Erythroblast (primary cell): ENCODE data around the gene SNU13.
A peak's percentile ranks its signal among the peaks of the same experiment; 100 is the strongest.
"Not testable (repeated sequence)": the region's sequence is repeated elsewhere in the genome, so short reads cannot be mapped to it uniquely, and the experiment has no call there.

Experiments
- DNase-seq, 2 experiments: peaks; one replicate each; lab custom pipeline; 2025; lab: John Stamatoyannopoulos, UW
- GATA1 ChIP-seq: IDR thresholded peaks from 2 replicates; pipeline ENCODE4 v1.6.1; 2011; ENCODE audit warnings: low read depth, mild to moderate bottlenecking, control low read depth, low read length, moderate library complexity
- POLR2A ChIP-seq: IDR thresholded peaks from 2 replicates; pipeline ENCODE4 v1.6.1; 2011; ENCODE audit warnings: mild to moderate bottlenecking, low read length

Gene SNU13

DNA sequence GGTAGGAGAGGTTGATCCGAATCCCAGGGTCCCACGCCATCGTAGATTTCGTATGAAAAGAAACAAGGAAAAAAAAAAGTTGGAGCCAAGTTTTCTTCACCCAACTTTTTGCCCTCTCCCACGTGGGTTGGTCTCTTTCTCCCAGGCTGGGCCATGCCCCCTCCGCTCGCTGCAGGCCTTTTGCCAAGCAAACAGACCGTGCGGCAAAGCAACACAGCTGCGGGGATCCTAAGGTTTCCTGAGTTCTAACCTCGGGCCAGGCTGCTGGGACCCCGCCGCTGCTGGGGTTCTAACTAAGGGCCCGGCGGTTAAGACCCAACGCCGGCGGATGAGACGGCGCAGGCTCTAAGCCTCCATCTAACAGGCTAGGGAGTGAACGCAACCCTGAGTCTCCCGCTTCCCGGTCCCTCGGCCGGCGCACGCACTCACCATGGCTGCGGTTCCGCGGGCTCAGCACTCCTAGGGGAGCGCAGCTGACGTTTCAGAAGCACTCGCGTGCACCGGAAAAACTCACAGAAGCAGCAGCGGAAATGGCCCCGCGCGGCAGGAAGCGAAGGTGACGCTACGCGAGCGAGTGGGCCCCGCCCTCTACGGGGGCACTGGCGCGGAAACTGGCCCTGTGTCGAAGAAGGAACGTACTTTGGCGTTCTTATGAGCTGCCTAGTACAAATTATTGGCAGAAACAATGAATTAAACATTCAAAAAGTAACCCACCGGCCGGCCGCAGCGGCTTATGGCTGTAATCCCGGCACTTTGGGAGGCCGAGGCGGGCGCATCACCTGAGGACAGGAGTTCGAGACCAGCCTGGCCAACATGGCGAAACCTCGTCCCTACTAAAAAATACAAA lies at the start of gene SNU13:
Gene SNU13 (minus strand): TSS at position 503 of the 847 bp plus-strand sequence. CDS start 71 bp downstream, at position 432.
- DNase-seq: peak; percentile 93 to 94
- TF ChIP-seq POLR2A: peak; percentile 86
- no peak for TF ChIP-seq GATA1

DNA sequence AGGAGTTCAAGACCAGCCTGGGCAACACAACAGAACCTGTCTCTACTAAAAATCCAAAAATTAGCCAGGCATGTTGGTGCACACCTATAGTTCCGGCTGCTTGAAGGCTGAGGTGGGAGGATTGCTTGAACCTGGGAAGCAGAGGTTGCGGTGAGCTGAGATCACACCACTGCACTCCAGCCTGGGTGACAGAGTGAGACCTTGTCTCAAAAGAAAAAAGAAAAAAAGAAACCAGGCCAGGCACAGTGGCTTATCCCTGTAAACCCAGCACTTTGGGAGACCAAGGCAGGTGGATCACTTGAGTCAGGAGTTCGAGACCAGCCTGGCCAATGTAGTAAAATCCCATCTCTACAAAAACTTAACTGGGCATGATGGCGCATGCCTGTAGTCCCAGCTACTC lies 44.6 kb upstream of the SNU13 start:
- not testable (repeated sequence) for DNase-seq

DNA sequence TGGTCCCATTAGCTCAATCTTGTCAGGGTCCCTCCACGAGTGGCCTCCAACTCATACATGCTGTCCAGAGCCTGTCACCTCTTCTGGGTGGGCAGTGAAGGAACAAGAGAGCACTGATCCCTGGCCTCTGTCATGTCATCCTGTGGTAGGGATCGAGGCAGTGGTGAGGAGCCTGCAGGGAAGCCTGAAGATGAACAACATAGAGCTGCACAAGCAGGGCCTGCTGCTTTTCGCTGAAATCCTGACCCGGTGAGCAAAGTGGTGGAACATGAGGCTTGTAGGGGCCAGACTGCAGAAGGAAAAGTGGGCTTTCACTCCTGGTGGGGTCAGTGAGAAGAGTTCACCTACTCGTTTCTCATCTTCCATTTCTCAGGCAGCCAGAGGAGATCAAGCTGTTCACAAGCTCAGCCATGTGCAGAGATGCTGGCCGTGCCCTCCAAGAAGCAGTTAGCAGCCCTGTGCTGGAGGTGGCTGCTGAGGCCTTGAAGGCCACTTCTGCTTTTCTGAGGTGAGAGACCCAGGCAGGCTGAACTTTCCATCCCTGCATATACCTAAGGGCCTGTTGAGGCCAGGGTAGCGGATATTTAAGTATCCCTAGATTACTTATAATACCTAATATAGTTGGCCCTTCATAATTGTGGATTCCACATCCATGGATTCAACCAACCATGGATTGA lies 43.6 kb upstream of the SNU13 start:
- no peak for DNase-seq
- no peak for TF ChIP-seq POLR2A

DNA sequence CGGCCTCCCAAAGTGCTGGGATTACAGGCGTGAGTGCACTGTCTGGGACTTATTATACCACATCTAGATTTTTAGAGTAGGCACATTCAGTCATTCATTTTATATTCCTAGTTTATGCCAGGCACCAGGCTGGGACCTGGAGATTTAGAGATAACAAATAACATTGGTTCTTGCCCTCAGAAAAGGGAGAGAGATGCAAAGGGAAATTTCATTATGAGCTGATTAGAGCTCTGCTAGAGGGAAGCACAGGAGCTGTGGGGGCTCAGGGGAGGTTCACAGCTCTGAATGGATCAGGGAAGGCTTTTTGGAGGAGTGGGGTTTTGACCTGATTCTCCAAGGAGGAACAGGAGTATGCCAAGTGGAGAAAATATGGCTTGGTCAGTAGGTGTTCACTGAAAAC lies 42.9 kb upstream of the SNU13 start:
- TF ChIP-seq GATA1 (no peak), POLR2A (no peak)

DNA sequence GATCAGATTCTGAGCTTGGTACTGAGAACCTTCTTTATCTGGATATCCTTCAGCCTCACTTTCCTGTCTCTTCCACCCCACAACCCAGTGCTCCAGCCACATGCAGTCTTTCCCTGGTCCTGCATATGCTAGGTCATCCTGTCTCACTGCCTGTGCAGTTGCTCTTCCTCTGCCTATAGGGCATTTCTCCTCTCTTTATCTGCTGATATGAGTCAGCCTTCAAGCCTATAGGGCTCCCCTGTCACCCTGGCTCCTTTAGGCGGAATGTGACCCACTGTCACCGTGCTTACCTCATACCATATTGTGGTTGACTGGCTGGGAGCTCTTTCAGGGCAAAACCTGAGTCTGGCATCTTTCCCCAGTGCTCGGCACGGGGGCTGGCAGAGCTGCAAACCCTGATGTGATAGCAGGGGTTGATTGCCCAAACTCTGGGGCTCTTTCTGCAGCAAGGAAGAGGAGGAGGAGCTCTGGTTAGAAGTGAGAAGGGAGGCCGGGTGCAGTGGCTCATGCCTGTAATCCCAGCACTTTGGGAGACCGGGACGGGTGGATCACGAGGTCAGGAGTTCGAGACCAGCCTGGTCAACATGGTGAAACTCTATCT lies 36.9 kb upstream of the SNU13 start:
- TF ChIP-seq POLR2A (no peak), GATA1 (no peak)
- DNase-seq: peak; percentile 11 to 51

More for the DNA sequence above, 42.9 kb upstream of the SNU13 start:
- no peak for DNase-seq

DNA sequence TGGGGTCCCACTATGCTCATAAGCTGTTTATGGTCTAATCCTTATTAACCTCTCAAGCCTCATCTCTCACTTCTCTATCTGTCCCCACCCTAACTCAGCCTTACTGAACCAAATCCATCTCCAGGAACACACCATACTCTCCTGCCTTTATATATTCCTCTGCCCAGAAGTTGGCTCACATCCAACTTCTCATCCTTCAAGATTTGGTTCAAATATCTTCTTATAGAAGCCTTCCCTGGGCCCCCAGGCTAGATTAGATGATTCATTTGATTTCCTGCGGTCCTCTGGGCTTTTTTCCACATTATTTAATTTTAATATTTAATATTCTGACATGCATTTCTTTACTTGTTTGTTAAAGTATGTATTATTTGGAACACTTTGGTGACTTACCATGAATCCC lies 33.8 kb upstream of the SNU13 start:
- TF ChIP-seq GATA1: no peak
- DNase-seq: no peak

DNA sequence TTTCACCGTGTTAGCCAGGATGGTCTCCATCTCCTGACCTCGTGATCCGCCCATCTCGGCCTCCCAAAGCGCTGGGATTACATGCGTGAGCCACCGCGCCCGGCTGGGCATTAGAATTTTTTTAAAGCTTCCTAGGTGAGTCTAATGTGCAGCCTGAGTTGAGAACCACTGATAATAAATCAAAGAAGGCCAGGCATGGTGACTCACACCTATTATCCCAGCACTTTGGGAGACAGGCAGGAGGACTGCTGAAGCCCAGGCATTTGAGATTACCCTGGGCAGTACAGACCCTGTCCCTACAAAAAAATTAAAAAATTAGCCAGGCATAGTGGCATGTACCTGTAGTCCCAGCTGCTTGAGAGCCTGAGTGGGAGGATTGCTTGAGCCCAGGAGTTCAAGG lies 24.3 kb upstream of the SNU13 start:
- no peak for TF ChIP-seq GATA1
- TF ChIP-seq POLR2A: no peak

DNA sequence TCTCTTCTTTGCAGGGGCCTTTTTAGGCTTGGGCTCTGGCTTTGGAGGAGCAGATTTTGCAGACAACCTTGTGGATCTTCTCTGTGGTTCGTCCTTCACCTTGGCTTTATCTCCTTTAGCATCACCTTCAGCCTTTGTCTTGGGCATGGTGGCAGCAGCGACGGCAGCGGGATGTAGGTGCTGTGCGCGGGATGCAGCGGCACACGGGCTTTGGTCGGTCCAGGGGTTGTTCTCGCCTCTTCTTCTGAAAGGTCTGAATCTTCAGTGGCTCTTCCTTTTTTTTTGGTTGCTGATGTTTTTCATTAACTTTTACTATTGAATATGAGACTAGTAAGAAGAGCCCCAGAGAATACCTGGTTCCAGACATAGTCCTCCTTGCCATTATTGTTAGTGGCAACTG lies 20.7 kb upstream of the SNU13 start:
- DNase-seq: no peak
- no peak for TF ChIP-seq GATA1
- no peak for TF ChIP-seq POLR2A

More for the DNA sequence above, 24.3 kb upstream of the SNU13 start:
- no peak for DNase-seq

DNA sequence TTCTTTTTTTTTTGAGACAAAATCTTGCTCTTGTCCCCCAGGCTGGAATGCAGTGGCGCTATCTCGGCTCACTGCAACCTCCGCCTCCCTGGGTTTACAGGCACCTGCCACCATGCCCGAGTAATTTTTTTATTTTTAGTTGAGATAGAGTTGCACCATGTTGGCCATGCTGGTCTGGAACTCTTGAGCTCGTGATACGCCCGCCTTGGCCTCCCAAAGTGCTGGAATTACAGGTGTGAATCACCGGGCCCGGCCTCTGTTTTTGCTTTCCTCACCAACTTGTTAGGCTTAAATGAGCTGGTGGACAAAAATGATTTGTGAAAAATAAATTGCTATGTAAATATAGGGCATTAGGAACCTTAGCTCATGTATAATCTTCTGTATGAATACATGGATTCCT lies 14.1 kb upstream of the SNU13 start:
- no peak for DNase-seq
- no peak for TF ChIP-seq POLR2A
- TF ChIP-seq GATA1: no peak

DNA sequence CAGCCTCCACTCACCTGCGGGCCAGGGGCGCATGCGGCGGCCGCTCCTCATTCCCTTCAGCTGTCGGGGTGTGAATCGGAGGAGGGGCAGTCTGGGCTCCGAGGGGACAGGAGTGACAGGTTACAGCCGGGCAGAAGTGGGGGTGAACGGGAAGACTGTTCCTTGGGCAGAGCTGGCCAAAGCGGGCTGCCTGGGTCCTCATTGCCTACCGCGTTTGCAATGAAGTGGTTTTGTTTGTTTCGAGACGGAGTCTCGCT lies 11.4 kb upstream of the SNU13 start:
- TF ChIP-seq GATA1 (no peak), POLR2A (no peak)
- no peak for DNase-seq

DNA sequence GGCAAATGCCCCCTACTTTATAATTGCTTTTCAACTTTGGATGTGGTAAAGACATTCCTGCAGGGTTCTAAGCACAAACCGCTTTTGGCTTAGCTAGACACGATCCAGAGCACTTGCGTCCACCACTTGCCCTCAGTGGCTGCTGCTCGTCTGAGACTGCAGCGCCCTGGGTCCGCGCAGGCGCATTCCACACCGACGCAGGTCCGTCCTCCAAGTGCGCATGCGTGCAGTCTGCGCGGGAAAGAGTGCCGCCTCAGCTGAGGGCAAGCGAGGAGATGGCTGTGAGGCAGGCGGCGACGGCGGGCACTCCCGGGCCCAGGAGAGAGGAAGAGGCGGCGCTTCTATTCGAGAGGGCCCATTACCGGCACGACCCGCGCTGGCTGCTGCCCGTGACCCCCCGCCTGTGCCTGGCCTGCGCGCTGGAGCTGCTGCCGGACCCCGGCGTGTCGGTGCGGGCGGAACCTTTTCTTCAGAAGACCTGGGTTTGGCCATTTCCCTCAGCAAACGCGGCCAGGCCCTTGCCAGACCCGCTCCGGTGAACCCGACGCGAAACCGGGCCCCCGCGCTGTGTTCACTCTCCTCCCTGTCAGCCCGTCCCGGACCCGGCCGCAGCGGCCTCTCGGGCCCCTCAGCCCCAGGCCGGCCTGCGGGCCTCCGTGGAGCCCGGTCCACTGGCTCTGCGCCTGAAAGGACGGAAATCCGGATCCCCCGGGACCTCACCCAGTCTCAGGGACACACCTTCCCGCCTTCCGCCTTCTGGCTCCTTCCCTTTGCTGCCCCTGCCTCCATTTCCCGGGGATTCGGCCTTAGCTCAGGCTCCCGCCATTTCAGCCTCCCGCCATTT lies 10.8 kb upstream of the SNU13 start, which contains the start of gene MEI1:
Gene MEI1 (plus strand): TSS at position 240 of the 844 bp plus-strand sequence. CDS start 36 bp downstream, at position 276.
- TF ChIP-seq GATA1 (no peak), POLR2A (no peak)
- DNase-seq: peak; percentile 87 to 88

DNA sequence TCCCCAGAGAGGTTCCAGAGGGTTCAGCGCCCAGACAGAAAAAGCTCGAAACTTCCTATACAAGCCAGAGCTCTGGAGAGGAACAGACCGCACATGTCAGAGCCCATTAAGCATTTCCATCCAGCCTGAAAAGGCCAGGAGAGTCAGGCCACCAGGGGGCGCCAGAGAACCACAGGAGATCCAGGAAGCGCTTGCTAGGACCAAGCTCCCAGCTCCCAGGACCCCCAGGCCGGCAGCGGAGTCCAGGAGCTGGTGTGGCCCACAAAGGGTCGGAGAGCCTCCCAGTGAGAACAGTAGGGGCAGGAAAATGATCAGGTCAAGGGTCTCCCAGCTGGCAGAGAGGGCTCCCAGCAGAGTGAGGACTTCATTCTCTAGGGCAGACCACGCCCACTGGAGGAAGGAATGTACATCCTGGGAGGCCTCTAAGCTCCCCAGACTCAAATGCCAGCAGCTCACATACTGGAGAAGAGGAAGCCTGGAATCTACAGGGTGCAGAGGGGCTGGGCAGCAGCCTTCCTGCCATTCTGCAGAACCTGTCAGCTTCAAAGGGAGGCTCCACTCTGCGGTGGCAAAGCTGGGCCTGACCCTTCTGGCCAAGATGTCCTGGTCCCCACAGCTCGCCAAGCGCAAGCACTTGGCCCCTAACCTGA lies 8.6 kb upstream of the SNU13 start:
- DNase-seq: peak; percentile 81 to 92
- TF ChIP-seq POLR2A (no peak), GATA1 (no peak)

DNA sequence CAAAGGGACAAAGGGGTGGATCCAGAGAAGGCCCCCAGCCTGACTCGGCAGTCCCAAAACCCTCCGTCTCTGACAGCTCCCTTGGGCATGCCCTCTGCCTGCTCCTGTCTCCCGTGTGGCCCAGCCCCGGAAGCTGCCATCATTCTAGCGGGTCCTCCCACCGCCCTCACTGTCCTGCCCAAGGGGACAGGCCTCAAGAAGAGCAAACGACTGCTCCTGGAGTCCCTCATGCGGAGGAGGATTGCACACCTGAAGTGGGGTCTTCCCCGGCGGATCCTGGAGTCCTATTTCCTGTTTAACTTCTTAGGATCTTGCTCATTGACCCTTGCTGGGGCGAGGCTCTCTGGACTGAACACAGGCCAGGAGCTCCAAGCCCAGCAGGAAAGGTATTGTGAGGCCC lies 8.0 kb upstream of the SNU13 start:
- TF ChIP-seq GATA1: no peak
- no peak for TF ChIP-seq POLR2A
- no peak for DNase-seq
